DND-41 (cell line): Measurements from ENCODE around the gene MROH2A.

Source experiments
- CTCF ChIP-seq: IDR thresholded peaks from 2 replicates; pipeline ENCODE4 v1.5.1; 2012; ENCODE audit warnings: borderline replicate concordance, low read length, moderate library complexity, mild to moderate bottlenecking; ENCODE audit not compliant: poor library complexity, severe bottlenecking; ENCODE audit errors: extremely low read depth
- EZH2 ChIP-seq: IDR thresholded peaks from 3 replicates; pipeline ENCODE4 v1.6.1; 2012; ENCODE audit warnings: borderline replicate concordance, low read depth, mild to moderate bottlenecking, moderate library complexity, low read length, inconsistent platforms; ENCODE audit not compliant: severe bottlenecking

GRCh38 chr2:233756429-233757081, 21.6 kb upstream of the MROH2A start:
- no peak for TF ChIP-seq EZH2
- no peak for TF ChIP-seq CTCF
